MM.1S (cell line): ENCODE measurements around the gene ODC1.

ENCODE experiments used
- DNase-seq: peaks from one replicate; pipeline ENCODE4 v3.0.0-alpha.2; 2015
- H2AFZ ChIP-seq: fragments of 300-600 bp; sonication (generic); 2 replicates; pipeline ENCODE4 v1.6.0; 2016; ENCODE audit warnings: antibody characterized with exemption, low read length
- H3F3A ChIP-seq: fragments of 300-600 bp; sonication (generic); 2 replicates; pipeline ENCODE4 v1.6.1; 2016; ENCODE audit warnings: mild to moderate bottlenecking, antibody characterized with exemption, low read length, moderate library complexity, mixed read lengths; ENCODE audit not compliant: insufficient read depth
- H3K27ac ChIP-seq: fragments of 300-600 bp; sonication (generic); 2 replicates; pipeline ENCODE4 v1.5.1; 2016; ENCODE audit warnings: mild to moderate bottlenecking, low read length
- H3K27me3 ChIP-seq: fragments of 300-600 bp; sonication (generic); replicated peaks from 2 replicates; pipeline ENCODE4 v1.6.0; 2016; ENCODE audit warnings: low read length; ENCODE audit not compliant: insufficient read depth
- H3K36me3 ChIP-seq: fragments of 300-600 bp; sonication (generic); replicated peaks from 2 replicates; pipeline ENCODE4 v1.6.1; 2016; ENCODE audit warnings: mild to moderate bottlenecking, low read length, mixed read lengths; ENCODE audit not compliant: insufficient read depth
- H3K4me1 ChIP-seq: fragments of 300-600 bp; sonication (generic); 2 replicates; pipeline ENCODE4 v1.6.1; 2016; ENCODE audit warnings: low read length, mixed read lengths
- H3K4me2 ChIP-seq: fragments of 300-600 bp; sonication (generic); 2 replicates; pipeline ENCODE4 v1.6.0; 2016; ENCODE audit warnings: low read depth, low read length
- H3K4me3 ChIP-seq: fragments of 300-600 bp; sonication (generic); 2 replicates; pipeline ENCODE4 v1.5.1; 2016; ENCODE audit warnings: low read length, mixed read lengths
- H3K79me2 ChIP-seq: fragments of 300-600 bp; sonication (generic); 2 replicates; pipeline ENCODE4 v1.6.1; 2016; ENCODE audit warnings: mixed run types, low read length, mixed read lengths
- H3K9ac ChIP-seq: fragments of 300-600 bp; sonication (generic); 2 replicates; pipeline ENCODE4 v1.6.1; 2016; ENCODE audit warnings: low read length, mixed read lengths
- H3K9me2 ChIP-seq: fragments of 300-600 bp; sonication (generic); replicated peaks from 2 replicates; pipeline ENCODE4 v1.6.1; 2016; ENCODE audit warnings: mild to moderate bottlenecking, low read length, mixed read lengths; ENCODE audit not compliant: insufficient read depth
- H3K9me3 ChIP-seq: fragments of 300-600 bp; sonication (generic); replicated peaks from 2 replicates; pipeline ENCODE4 v1.6.1; 2016; ENCODE audit warnings: mild to moderate bottlenecking, low read length, mixed read lengths; ENCODE audit not compliant: insufficient read depth
- H4K20me1 ChIP-seq: fragments of 300-600 bp; sonication (generic); 2 replicates; pipeline ENCODE4 v1.6.1; 2016; ENCODE audit warnings: mild to moderate bottlenecking, low read length, moderate library complexity, mixed read lengths; ENCODE audit not compliant: insufficient read depth
- CTCF ChIP-seq: fragments of 300-600 bp; sonication (generic); IDR thresholded peaks from 2 replicates; pipeline ENCODE4 v1.5.1; 2016; ENCODE audit warnings: antibody characterized with exemption, low read length, mixed read lengths
- EZH2 ChIP-seq: fragments of 300-600 bp; sonication (generic); optimal IDR thresholded peaks from 2 replicates; pipeline ENCODE3; 2017; ENCODE audit warnings: low read depth, mild to moderate bottlenecking, antibody characterized with exemption, low read length, mixed read lengths
- EZH2phosphoT487 ChIP-seq: fragments of 300-600 bp; sonication (generic); IDR thresholded peaks from 2 replicates; pipeline ENCODE4 v1.6.1; 2018; ENCODE audit warnings: antibody characterized with exemption, low read length

ODC1 gene

GRCh38 chr2:10408649-10409579, 39.2 kb downstream of the ODC1 start:
- no peaks in the 10 kb centered on the region for H3K9me3 ChIP-seq
- no peaks in the 10 kb centered on the region for H3K27me3 ChIP-seq
- H3F3A ChIP-seq = peaks cover 35% of the 10 kb centered on the region
- TF ChIP-seq EZH2phosphoT487 = no peak
- TF ChIP-seq CTCF = peak; percentile 97
- no peaks in the 10 kb centered on the region for H3K9me2 ChIP-seq
- H3K36me3 ChIP-seq = no peaks in the 10 kb centered on the region
- H3K4me1 ChIP-seq = peaks cover 51% of the 10 kb centered on the region
- peak overlapping the region; percentile 92 for H3K27ac ChIP-seq
- peaks cover 60% of the 10 kb centered on the region for H3K79me2 ChIP-seq
- peak; percentile 84 for DNase-seq
- H3K4me3 ChIP-seq = peak overlapping the region; percentile 57
- 0 out of 2 replicates have a peak overlapping the region, but pooled peaks have one; percentile 29 for H2AFZ ChIP-seq
- H3K4me2 ChIP-seq = peak overlapping the region; percentile 90
- H3K9ac ChIP-seq = peak overlapping the region; percentile 63
- H4K20me1 ChIP-seq = no peaks in the 10 kb centered on the region

- Histone ChIP-seq H3K9me3 (no peaks in the 10 kb centered on the region), H3K4me2 (peak overlapping the region; percentile 90), H2AFZ (0 out of 2 replicates have a peak overlapping the region, but pooled peaks have one; percentile 29), H3K36me3 (no peaks in the 10 kb centered on the region), H3K79me2 (peaks cover 58% of the 10 kb centered on the region), H3K4me1 (peaks cover 51% of the 10 kb centered on the region), H3K27me3 (no peaks in the 10 kb centered on the region), H4K20me1 (no peaks in the 10 kb centered on the region), H3K9ac (peak overlapping the region; percentile 63), H3K4me3 (peak overlapping the region; percentile 57), H3F3A (peaks cover 35% of the 10 kb centered on the region), H3K27ac (peak overlapping the region; percentile 92), H3K9me2 (no peaks in the 10 kb centered on the region)
- DNase-seq = peak; percentile 81
- TF ChIP-seq EZH2phosphoT487 = no peak
- no peak for TF ChIP-seq CTCF
- no peak for TF ChIP-seq EZH2
Observed at GRCh38 chr2:10407841-10408648, 40.1 kb downstream of the ODC1 start.

GRCh38 chr2:10407432-10407831, 40.7 kb downstream of the ODC1 start:
- peak overlapping the region; percentile 57; the same call in 1 of the 2 replicates for H3K4me3 ChIP-seq
- no peaks in the 10 kb centered on the region for H3K36me3 ChIP-seq
- H2AFZ ChIP-seq = no peak overlapping the region
- H3K79me2 ChIP-seq = peaks cover 52% of the 10 kb centered on the region
- no peaks in the 10 kb centered on the region for H3K9me2 ChIP-seq
- 0 out of 2 replicates have a peak overlapping the region, but pooled peaks have one; percentile 63 for H3K9ac ChIP-seq
- no peaks in the 10 kb centered on the region for H3K9me3 ChIP-seq
- H3K27ac ChIP-seq = peak overlapping the region; percentile 92
- H3F3A ChIP-seq = peaks cover 35% of the 10 kb centered on the region
- TF ChIP-seq CTCF (no peak), EZH2phosphoT487 (no peak), EZH2 (no peak)
- no peaks in the 10 kb centered on the region for H3K27me3 ChIP-seq
- H3K4me2 ChIP-seq = peak overlapping the region; percentile 90
- no peak for DNase-seq
- H4K20me1 ChIP-seq = no peaks in the 10 kb centered on the region
- H3K4me1 ChIP-seq = peaks cover 51% of the 10 kb centered on the region
